Activated CD8-positive, alpha-beta memory T cell treated with anti-CD3 and anti-CD28 coated beads, Interleukin-2, amount 50 U/mL, for 4 hours (primary cell): ENCODE measurements around the gene CBLB.

Source experiments
- DNase-seq: peaks from one replicate; pipeline ENCODE4 v3.0.0-alpha.2; 2020

CBLB gene

GRCh38 chr3:105868742-105869530 is at the start of gene CBLB:
TSS of gene CBLB (minus strand) at chr3:105869012. CDS start at chr3:105867577, 1,435 bp downstream.
- peak; percentile 80 for DNase-seq

GRCh38 chr3:105916767-105917166 is 48.0 kb upstream of the CBLB start:
- DNase-seq: no peak

GRCh38 chr3:105915524-105915923 is 46.7 kb upstream of the CBLB start:
- no peak for DNase-seq

- DNase-seq: no peak
These were observed 44.8 kb upstream of the CBLB start for GRCh38 chr3:105913616-105914015.

- no peak for DNase-seq
These were observed 44.1 kb upstream of the CBLB start for GRCh38 chr3:105912891-105913290.

GRCh38 chr3:105911496-105911895 is 42.7 kb upstream of the CBLB start:
- DNase-seq: no peak

GRCh38 chr3:105907777-105908176 is 39.0 kb upstream of the CBLB start:
- no peak for DNase-seq

GRCh38 chr3:105906836-105907235 is 38.0 kb upstream of the CBLB start:
- DNase-seq: no peak

GRCh38 chr3:105906345-105906744 is 37.5 kb upstream of the CBLB start:
- no peak for DNase-seq

- no peak for DNase-seq
These were observed 36.5 kb upstream of the CBLB start for GRCh38 chr3:105905328-105905727.

GRCh38 chr3:105904678-105905284 is 36.0 kb upstream of the CBLB start:
- DNase-seq: no peak

GRCh38 chr3:105904251-105904650 is 35.4 kb upstream of the CBLB start:
- no peak for DNase-seq

GRCh38 chr3:105899516-105899915 is 30.7 kb upstream of the CBLB start:
- no peak for DNase-seq

- no peak for DNase-seq
These were observed 22.3 kb upstream of the CBLB start for GRCh38 chr3:105891101-105891500.

- DNase-seq: no peak
These were observed 20.1 kb upstream of the CBLB start for GRCh38 chr3:105888621-105889579.

GRCh38 chr3:105885256-105885655 is 16.4 kb upstream of the CBLB start:
- no peak for DNase-seq

GRCh38 chr3:105883798-105884377 is 15.1 kb upstream of the CBLB start:
- no peak for DNase-seq

- no peak for DNase-seq
These were observed 12.0 kb upstream of the CBLB start for GRCh38 chr3:105880681-105881290.

GRCh38 chr3:105878061-105878460 is 9.2 kb upstream of the CBLB start:
- no peak for DNase-seq

GRCh38 chr3:105877336-105877910 is 8.6 kb upstream of the CBLB start:
- no peak for DNase-seq

- no peak for DNase-seq
These were observed 8.0 kb upstream of the CBLB start for GRCh38 chr3:105876780-105877327.
